Stimulated activated CD4-positive, alpha-beta T cell treated with anti-CD3 and anti-CD28 coated beads, TNF-alpha, amount 100 ng/mL, for 4 hours (primary cell): Measurements from ENCODE around the gene MAP4.
"Not testable (repeated sequence)": the region's sequence is repeated elsewhere in the genome, so short reads cannot be mapped to it uniquely, and the experiment has no call there.

Experiments used
- DNase-seq, 3 experiments: peaks; one replicate each; pipeline ENCODE4 v3.0.0-alpha.2; 2020; ENCODE audit warnings: low read depth in 3 of 3

Gene MAP4

DNA sequence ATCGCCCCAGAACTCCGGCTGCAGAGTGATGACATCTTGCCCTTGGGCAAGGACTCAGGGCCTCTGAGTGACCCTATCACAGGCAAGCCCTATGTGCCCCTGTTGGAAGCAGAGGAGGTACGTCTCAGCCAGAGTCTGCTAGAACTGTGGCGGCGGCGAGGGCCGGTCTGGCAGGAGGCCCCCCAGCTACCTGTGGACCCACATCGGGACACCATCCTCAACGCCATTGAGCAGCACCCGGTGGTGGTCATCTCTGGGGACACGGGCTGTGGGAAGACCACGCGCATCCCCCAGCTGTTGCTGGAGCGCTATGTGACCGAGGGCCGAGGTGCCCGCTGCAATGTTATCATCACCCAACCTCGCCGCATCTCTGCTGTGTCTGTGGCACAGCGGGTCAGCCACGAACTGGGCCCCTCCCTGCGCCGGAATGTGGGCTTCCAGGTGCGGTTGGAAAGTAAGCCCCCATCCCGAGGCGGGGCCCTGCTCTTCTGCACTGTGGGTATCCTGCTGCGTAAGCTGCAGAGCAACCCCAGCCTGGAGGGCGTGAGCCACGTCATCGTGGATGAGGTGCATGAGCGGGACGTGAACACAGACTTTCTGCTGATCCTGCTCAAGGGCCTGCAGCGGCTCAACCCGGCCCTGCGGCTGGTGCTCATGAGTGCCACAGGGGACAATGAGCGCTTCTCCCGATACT lies 169.9 kb downstream of the MAP4 start:
- no peak for DNase-seq

DNA sequence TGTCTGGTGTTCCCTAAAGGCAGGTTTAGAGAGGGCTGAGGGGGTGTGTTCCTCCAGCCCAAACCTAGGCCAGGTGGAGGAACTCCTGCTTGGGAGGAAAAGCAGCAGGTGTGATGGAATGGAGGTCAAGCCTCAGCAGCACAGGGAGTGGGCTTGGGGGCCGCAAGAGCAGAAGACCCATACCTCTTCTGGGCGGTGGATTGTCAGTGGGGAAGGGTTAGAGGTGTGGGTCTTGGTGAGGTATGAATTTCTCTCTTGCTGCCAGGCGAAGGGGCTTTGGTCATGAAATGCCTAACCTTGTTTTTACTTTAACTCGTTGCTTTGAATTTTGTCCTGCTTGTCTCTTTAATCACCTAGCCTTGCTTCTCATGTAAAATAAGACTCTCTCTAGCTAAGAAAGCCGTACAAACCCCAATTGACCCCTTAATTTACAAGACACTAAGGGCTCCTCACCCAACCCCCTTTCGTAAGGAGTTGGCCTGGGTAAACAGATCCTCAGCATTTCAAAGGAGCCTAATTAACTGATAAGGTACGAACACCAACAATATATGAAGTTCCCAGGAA lies 174.3 kb downstream of the MAP4 start:
- DNase-seq, result no peak

DNA sequence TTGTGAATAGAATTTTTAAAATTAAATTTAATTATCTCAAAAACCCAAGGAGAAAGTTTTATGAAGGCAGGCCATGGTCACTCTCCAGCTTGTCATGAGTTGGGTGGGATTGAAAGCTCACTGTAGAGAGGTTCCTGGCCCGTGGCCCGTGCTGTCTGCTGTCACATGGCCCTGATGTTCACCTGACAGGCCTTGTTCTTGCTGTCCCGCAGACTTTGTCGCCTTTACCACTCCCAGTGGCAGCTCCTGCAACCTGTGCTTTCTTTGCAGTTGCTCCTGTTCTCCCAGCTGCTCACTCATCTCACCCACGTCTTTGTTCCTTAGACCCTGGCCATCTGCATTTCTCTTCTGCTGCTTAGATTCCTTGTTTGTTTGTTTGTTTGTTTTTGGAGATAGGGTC lies 177.7 kb downstream of the MAP4 start:
- no peak for DNase-seq

DNA sequence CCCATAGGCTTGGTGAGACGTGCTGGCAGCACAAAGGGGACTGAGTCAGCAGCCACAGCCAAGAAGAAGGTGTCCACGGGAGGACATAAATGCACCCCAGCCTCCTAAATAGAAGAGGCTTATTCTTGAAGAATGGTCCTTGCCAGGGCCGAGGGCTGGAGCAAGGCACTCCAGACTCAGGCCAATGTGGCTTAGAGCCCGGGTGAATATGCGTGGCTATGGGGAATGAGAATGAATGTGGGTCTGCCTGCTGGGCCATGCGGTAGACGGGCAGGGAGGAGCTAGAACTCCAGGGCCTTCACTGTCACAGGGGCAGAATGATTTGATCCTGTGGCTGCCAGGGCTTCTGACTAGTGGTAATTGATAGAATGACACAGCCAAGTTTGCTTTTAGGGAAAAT lies 179.2 kb downstream of the MAP4 start:
- no peak for DNase-seq

DNA sequence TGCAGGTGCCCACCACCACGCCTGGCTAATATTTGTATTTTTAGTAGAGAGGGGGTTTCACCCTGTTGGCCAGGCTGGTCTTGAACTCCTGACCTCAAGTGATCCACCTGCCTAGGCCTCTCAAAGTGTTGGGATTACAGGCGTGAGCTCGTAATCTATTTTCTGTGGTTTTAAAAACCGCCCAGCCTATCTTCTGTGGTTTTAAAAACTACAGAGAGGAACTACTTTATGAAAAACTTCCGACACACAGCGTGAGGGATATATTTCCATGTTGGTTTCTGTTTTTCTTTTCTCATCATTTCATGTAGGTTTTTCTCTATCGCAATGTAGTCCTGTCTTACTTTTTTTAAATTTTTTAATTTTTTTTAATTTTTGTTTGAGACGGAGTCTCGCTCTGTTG lies 186.7 kb downstream of the MAP4 start:
- not testable (repeated sequence) for DNase-seq

DNA sequence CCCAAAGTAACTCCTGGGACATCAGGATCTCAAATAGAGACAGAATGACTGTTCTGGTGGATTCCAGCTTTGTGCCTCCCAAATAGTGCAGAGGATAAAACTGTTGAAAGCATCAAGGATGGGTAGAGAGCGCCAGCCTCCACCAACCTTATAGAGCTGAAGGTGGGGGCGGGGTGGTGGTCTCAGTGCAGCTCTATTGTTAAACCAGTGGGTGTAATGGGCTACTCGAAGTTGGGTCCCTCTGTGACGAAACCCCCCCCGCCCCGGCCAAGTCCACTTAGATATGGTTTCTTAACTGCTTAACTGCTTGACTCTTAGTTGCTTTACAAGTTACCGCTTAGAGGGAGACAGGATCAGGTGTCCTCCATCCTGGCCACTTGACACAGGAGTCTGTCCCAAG lies 190.6 kb downstream of the MAP4 start:
- no peak for DNase-seq

DNA sequence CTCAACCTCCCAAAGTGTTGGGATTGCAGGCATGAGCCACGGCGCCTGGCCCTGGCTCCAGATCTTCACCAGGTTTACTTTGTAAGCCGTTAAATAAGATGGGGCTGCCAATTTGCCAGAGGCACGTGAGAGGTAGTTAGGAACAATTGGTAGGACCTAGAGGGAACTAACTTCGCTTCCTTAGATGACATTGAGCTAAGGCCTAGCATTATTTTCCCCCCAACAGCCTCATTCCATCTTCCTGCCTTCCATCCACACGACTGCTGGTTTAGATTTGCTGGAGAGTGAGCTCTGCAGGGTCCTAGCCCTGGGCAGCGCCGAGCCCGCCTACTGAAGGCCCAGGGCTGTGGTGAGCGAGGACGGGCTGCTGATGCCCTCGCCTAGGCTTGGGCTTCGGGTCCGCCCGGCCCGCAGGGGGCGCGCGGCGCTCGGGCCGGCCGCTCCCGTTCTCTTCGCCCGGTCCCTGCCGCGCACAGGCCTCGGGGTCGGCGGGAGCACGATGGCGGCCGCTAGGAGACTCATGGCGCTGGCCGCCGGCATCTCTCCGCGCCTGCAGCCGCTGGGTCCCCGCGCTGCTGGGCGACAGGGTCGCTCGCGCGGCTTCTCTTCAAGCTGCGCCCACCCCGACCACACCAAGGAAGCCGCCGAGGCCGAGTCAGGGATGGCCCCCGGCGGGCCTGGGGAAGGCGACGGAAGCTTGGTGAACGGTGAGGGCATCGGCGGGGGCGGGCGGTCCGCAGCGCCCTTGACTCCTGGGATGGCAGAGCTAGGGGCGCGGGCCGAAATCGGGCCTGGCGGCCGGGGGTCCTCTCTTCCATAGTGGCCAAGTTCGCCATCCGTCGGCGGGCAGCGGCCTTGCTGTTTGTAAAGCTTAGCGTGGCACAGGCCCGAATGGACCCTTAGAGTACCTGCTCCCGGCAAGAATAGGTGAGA lies 191.4 kb downstream of the MAP4 start:
- DNase-seq, result peak; percentile 57 to 70 (median 64)

DNA sequence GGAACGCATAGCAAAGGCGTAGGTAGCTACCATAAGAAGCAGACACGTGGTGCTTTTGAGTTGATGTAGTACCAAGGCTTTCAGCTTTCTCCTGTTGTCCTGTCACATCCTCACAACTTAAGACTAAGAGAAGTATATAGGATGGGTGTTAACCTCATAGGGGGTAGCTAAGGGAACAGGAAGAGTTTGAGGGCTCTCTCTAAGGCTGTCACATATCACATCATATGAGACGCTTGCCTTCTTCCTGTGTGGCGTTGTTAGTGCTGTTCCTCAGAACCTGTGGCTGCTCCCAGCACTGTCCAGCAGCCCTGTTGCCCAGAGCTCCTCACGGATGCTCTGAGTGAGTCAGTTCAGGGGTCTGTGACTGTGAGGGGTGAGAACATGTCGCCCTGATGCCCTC lies 198.6 kb downstream of the MAP4 start:
- no peak for DNase-seq

DNA sequence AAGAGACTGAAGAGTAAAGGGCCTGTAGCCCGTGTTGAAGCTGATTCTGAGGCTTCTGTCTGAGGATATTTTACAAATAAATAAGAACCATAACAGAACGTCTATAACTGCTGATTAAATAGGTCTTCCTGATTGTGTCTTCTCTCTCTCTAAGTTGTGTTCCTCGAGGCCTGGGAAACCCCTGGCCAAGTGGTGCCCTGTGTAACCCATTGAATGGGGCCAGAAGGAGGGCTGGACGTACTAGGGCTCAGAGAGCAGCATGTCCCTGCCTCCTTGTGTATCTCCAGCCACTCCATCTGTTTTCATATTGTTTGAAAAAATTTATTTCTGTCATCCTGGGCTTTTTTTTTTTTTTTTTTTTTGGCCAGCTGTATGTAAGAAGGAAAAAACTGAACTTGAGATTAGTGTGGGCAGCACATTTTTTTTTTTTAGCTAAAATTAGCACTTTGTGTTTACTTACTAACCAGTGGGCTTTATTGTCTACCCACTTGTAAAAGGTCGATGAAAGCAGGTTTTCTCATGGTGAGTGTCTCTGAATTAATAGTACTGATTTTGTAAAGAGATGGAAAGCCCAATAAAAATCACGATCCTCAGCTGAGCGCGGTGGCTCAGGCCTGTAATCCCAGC lies 202.6 kb downstream of the MAP4 start:
- DNase-seq, result no peak

DNA sequence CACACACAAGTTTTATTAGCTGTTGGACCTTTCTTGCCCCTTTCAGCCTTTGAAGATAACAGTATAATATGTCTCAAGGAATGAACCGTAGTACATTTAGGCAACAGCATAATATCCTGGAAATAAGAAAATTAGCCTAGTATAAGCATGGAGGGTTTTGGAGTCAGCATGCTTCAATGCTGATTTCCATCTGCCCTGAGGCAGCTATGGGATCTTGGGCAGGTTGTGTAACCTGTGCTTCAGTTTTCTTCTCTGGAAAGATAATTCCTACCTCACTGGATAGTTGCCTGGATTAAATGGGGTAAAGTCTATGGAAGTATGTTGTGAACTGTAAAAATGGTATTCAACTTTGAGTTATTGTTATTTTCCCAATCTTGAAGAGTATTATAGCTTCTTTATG lies 211.6 kb downstream of the MAP4 start:
- DNase-seq, result no peak

DNA sequence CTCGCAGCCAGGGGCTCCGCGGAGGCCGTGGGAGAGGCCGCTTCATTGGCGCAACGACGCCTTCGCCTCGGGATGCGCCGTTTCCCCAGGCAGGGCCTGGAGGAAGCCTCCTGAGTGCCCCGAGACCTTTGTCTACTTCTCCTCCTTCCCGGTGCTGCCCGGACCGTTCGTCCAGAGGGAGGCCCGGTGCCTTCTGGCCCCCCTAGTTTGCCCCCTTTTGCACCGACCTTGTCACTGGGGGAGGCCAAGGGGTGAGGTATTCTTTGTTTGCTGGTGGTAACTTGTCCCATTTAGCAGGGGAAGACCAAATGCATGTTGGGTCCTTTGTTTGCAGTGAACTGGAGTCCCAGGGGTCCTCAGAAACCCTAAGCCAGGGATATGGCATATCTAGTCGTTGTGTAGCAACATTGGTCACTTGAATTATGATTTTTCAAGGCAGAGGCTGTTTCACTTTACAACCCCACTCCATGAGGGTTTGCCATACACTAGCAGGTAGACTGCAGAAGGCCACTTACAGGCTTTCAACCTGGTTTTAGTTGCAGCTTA lies 212.7 kb downstream of the MAP4 start:
- DNase-seq, result no peak

DNA sequence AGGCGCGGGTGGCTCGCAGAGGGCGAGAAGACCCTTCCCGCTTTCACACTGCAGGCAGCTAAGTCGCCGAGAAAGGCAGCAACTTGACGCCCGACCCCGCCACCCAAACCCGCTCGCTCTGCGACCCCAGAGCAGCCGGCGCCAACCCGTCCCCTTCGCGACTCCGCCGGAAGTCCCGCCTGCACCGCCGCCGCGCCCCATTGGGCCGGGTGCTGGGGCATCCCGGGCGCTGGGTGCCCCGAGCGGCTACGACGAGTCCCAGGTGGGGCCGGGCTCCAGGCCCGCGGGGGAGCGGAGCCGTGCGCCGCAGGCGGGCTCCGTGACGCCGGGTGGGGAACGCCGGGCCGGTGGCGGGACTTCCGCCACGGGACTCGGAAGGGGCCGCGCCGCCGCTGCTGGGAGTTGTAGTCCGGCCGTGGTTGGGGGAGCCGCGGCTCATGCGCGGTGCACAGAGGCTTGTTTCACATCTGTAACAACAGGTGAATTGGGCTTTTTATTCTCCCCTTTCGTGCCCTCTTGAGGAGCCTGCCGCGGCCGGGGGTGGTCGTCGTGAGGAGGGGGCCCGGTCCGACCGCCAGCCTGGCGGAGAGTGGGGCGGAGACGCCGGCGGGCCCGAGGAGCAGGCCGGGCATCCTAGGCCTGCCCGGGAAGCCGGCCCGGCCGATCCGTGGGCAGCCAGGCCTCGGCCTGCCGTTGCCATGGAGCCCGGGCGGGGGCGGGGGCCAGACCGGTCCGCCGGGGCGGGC lies 213.3 kb downstream of the MAP4 start, which contains the start of gene DHX30:
Gene DHX30, plus strand, starts transcription at position 405 of the 746 bp plus-strand sequence. CDS start 7,546 bp downstream, outside the sequence.
- DNase-seq, result peak; percentile 66 to 77 (median 71)
